Esophagus muscularis mucosa (tissue), 4 donors: ENCODE data around the gene DDI2. TPM values are rescaled to one million over a fixed set of nuclear protein-coding genes. Genes with fewer than 3 reads are reported as not detected.

Source experiments
- DNase-seq: peaks from one replicate; pipeline ENCODE4 v3.0.0-alpha.2; 2017; ENCODE audit errors: extremely low spot score
- H3K27ac ChIP-seq, 4 donors: fragments of 200-600 bp; sonication (generic); replicated peaks in 1 of 4; 1 replicate in 3 of 4; 2 replicates in 1 of 4; pipeline ENCODE4 v1.5.1; 2016 to 2019; ENCODE audit warnings: mild to moderate bottlenecking in 1 of 4
- H3K27me3 ChIP-seq, 4 donors: fragments of 200-600 bp; sonication (generic); one replicate each; pipeline versions ENCODE4 v1.5.1 to v1.6.0; 2016 to 2019
- H3K36me3 ChIP-seq, 4 donors: fragments of 200-600 bp; sonication (generic); one replicate each; pipeline ENCODE4 v1.5.1; 2016 to 2019
- H3K4me1 ChIP-seq, 4 donors: fragments of 200-600 bp; sonication (generic); one replicate each; pipeline ENCODE4 v1.5.1; 2016 to 2019
- H3K4me3 ChIP-seq, 4 donors: fragments of 200-600 bp; sonication (generic); 1 replicate in 2 of 4; 2 replicates in 2 of 4; pipeline ENCODE4 v1.5.1; 2016 to 2019; ENCODE audit warnings: mild to moderate bottlenecking in 4 of 4, moderate library complexity in 1 of 4
- H3K9me3 ChIP-seq, 4 donors: fragments of 200-600 bp; sonication (generic); 1 replicate in 3 of 4; 2 replicates in 1 of 4; pipeline ENCODE4 v1.5.1; 2016 to 2019
- CTCF ChIP-seq, 3 experiments: fragments of 200-600 bp in 2 of 3; fragments of 450-650 bp in 1 of 3; sonication (generic) in 2 of 3; IDR thresholded peaks; one replicate each; pipeline ENCODE4 v1.5.1; 2017 to 2019; ENCODE audit warnings: antibody characterized with exemption in 3 of 3, mild to moderate bottlenecking in 2 of 3, moderate library complexity in 1 of 3
- EP300 ChIP-seq: sonication (generic); formaldehyde crosslinking; IDR thresholded peaks from one replicate; pipeline ENCODE4 v1.6.1; 2017; ENCODE audit warnings: antibody characterized with exemption
- POLR2A ChIP-seq: fragments of 450-650 bp; IDR thresholded peaks from one replicate; pipeline ENCODE4 v1.6.1; 2017; ENCODE audit warnings: antibody characterized with exemption, moderate library complexity, mild to moderate bottlenecking, low read depth
- POLR2AphosphoS5 ChIP-seq, 2 donors: sonication (generic); formaldehyde crosslinking; IDR thresholded peaks; one replicate each; pipeline ENCODE4 v1.6.1; 2017; ENCODE audit warnings: antibody characterized with exemption in 2 of 2
- WGBS: methylation state at CpG from one replicate; pipeline ENCODE4 v1.1.5; 2018; 5-methylcytosine and 5-hydroxymethylcytosine counted together
- intact Hi-C: fragments of 100-400 bp; cut with DNase I; formaldehyde crosslinking; loops from one replicate; pipeline ENCODE4 v1.15.1; 2023
- total RNA-seq, 4 donors: library from RNA; depleted of rRNA; stranded (reverse); fragments of >200 nt; gene quantifications; one replicate each; pipeline versions ENCODE4 v1.1.0 to v1.2.1, GENCODE V29; 2016

DDI2 gene
- total RNA-seq, 4 donors from 2014 or later, result 14.4 to 24.9 (median 17.2) TPM

- peaks cover 19 to 53% (median 42%) of the 10 kb centered on the region in 4 donors for H3K4me1 ChIP-seq
- no peak for DNase-seq
- peak overlapping the region; percentile 89 to 96 (median 94) for H3K27ac ChIP-seq
- peaks cover 0 to 4% (median 2%) of the 10 kb centered on the region in 4 donors for H3K36me3 ChIP-seq
- peak overlapping the region; percentile 69 to 96 (median 88) for H3K4me3 ChIP-seq
- intact Hi-C loops, result loop anchor here (5.0 kb wide), 1 partner anchor 64 kb away; no protein-coding TSS in a partner anchor
- TF ChIP-seq POLR2AphosphoS5 (IDR thresholded peaks at IDR 0.05) (no peak), EP300 (no peak), CTCF (IDR thresholded peaks at IDR 0.05) (no peak), POLR2A (no peak)
- no peaks in the 10 kb centered on the region for H3K9me3 ChIP-seq
- no peaks in the 10 kb centered on the region for H3K27me3 ChIP-seq
- 55% methylated on average over 4 of the region's 4 CpGs for WGBS
Measured at GRCh38 chr1:15685820-15686219, 68.6 kb downstream of the DDI2 start.

GRCh38 chr1:15687446-15687845 is 70.2 kb downstream of the DDI2 start:
- DNase-seq, result no peak
- Histone ChIP-seq H3K36me3 (peaks cover 0 to 4% (median 2%) of the 10 kb centered on the region in 4 donors), H3K4me3 (no peak overlapping the region), H3K27ac (no peak overlapping the region), H3K9me3 (no peaks in the 10 kb centered on the region), H3K27me3 (no peaks in the 10 kb centered on the region), H3K4me1 (peaks cover 32 to 69% (median 54%) of the 10 kb centered on the region in 4 donors)
- TF ChIP-seq CTCF (IDR thresholded peaks at IDR 0.05), result no peak
- TF ChIP-seq EP300, result no peak
- no peak for TF ChIP-seq POLR2AphosphoS5 (IDR thresholded peaks at IDR 0.05)
- no peak for TF ChIP-seq POLR2A
- 72% methylated on average over 2 of the region's 2 CpGs for WGBS
- intact Hi-C loops, result loop anchor here (5.0 kb wide), 1 partner anchor 65 kb away; no protein-coding TSS in a partner anchor

- peaks cover 0 to 4% (median 2%) of the 10 kb centered on the region in 4 donors for H3K36me3 ChIP-seq
- H3K9me3 ChIP-seq, result no peaks in the 10 kb centered on the region
- DNase-seq, result no peak
- no peaks in the 10 kb centered on the region for H3K27me3 ChIP-seq
- TF ChIP-seq CTCF (IDR thresholded peaks at IDR 0.05) (no peak), EP300 (no peak), POLR2A (no peak)
- no peak overlapping the region for H3K4me3 ChIP-seq
- peak overlapping the region in 3 of 4 donors; percentile 6 to 43 (median 34) for H3K27ac ChIP-seq
- H3K4me1 ChIP-seq, result peaks cover 33 to 57% (median 46%) of the 10 kb centered on the region in 4 donors
- intact Hi-C loops, result no loop called here
- whole genome bisulfite sequencing, result 94% methylated on average over 6 of the region's 6 CpGs
Measured at GRCh38 chr1:15690317-15690716, 73.1 kb downstream of the DDI2 start.

GRCh38 chr1:15691434-15692032 is 74.3 kb downstream of the DDI2 start:
- 36% methylated on average over 11 of the region's 11 CpGs for WGBS
- Histone ChIP-seq H3K4me3 (no peak overlapping the region), H3K36me3 (peaks cover 0 to 13% (median 2%) of the 10 kb centered on the region in 4 donors), H3K4me1 (peaks cover 28 to 51% (median 38%) of the 10 kb centered on the region in 4 donors), H3K9me3 (no peaks in the 10 kb centered on the region), H3K27me3 (no peaks in the 10 kb centered on the region), H3K27ac (peak overlapping the region; percentile 6 to 53 (median 38))
- no peak for DNase-seq
- intact Hi-C loops, result no loop called here
- TF ChIP-seq POLR2AphosphoS5 (IDR thresholded peaks at IDR 0.05) (peak in 1 of 2 donors; percentile 30), POLR2A (no peak), EP300 (no peak), CTCF (IDR thresholded peaks at IDR 0.05) (no peak)
